IgD-negative memory B cell (primary cell): ENCODE data around the gene CTBP1. TPM values are rescaled to one million over a fixed set of nuclear protein-coding genes. Genes with fewer than 3 reads are reported as not detected.

Source experiments
- H3K27ac Mint-ChIP-seq, 3 donors: one replicate each; pipeline ENCODE4 v1.8.0; 2020 to 2022; ENCODE audit warnings: mild to moderate bottlenecking in 3 of 3, mixed read lengths in 3 of 3, moderate library complexity in 1 of 3
- H3K27me3 Mint-ChIP-seq: one replicate; pipeline ENCODE4 v1.8.0; 2021; ENCODE audit warnings: mixed read lengths
- H3K36me3 Mint-ChIP-seq: one replicate; pipeline ENCODE4 v1.8.0; 2020; ENCODE audit warnings: mild to moderate bottlenecking, mixed read lengths
- H3K4me1 Mint-ChIP-seq, 3 donors: one replicate each; pipeline ENCODE4 v1.8.0; 2020 to 2022; ENCODE audit warnings: mixed read lengths in 3 of 3, mild to moderate bottlenecking in 1 of 3
- H3K4me3 Mint-ChIP-seq, 4 donors: one replicate each; pipeline ENCODE4 v1.8.0; 2020 to 2022; ENCODE audit warnings: mild to moderate bottlenecking in 4 of 4, mixed read lengths in 4 of 4, moderate library complexity in 3 of 4
- H3K9me3 Mint-ChIP-seq, 3 donors: one replicate each; pipeline ENCODE4 v1.8.0; 2020 to 2021; ENCODE audit warnings: mixed read lengths in 3 of 3, mild to moderate bottlenecking in 1 of 3
- polyA plus RNA-seq: library from polyadenylated mRNA; unstranded; fragments of 300-500 nt; fragmentation: Illumina TruSeq; gene quantifications from one replicate; pipeline ENCODE4 v1.2.3, GENCODE V29; 2021

The CTBP1 gene
- polyA plus RNA-seq, 1 donor from 2014 or later: 36.5 TPM

DNA sequence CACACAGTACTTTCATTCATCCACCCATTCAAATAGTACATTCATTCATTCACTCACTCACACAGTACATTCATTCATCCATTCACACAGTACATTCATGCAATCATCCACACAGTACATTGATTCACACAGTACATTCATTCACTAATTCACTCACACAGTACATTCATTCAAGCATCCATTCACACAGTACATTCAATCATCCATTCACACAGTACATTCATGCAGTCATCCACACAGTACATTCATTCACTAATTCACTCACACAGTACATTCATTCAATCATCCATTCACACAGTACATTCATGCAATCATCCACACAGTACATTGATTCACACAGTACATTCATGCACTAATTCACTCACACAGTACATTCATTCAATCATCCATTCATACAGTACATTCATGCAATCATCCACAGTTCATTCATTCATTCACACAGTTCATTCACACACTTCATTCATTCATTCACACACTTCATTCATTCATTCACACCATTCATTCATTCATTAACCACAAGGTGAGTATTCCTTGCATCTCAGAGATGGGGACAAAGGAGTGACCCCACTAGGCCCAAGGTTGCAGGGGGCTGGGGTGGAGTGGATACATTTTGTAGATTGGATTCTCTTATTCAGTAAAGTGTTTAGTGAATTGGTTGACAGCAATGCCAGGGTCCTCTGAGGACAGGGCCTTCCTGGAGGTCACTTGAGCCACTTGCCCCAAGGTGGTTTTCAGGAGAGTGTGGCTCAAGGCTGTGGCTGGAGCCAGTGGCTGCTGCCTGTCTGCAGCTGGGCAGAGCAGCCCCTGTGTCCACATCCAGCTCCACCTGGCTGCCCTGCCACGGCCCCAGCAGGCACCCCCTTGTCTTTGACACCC is 72.3 kb downstream of the CTBP1 start:
- peaks cover 0 to 2% (median 1%) of the 10 kb centered on the region in 3 donors for H3K4me1 Mint-ChIP-seq
- peaks cover 3 to 12% (median 8%) of the 10 kb centered on the region in 3 donors for H3K9me3 Mint-ChIP-seq
- H3K36me3 Mint-ChIP-seq: no peaks in the 10 kb centered on the region
- peaks cover 6% of the 10 kb centered on the region for H3K27me3 Mint-ChIP-seq
- no peak overlapping the region for H3K27ac Mint-ChIP-seq
- H3K4me3 Mint-ChIP-seq: no peak overlapping the region

DNA sequence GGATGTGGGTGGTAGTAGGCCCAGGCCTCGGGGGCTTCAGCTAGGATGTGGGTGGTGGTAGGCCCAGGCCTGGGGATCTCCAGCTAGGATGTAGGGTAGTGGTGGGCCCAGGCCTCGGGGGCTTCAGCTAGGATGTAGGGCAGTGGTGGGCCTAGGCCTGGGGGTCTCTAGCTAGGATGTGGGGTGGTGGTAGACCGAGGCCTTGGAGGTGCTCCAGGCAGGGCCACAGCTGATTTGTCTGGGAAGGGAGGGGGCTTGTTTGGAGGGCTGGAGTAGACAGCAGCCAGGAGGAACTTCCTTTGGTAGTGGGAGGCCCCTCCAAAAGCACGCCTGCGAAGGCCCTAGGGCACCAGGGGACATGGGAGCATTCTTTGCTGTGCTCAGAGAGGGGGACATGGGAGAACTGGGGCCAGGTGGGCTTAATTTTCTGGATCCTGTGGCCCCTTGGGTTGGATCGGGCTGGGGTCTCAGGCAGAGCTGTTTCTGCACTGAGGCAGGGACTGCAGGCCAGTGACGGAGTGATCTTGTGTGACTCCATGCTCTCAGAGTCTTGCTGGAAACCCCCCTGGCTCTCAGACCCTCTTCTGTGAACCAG is 73.2 kb downstream of the CTBP1 start:
- no peak overlapping the region for H3K27ac Mint-ChIP-seq
- peaks cover 9% of the 10 kb centered on the region for H3K27me3 Mint-ChIP-seq
- peaks cover 0 to 2% (median 1%) of the 10 kb centered on the region in 3 donors for H3K4me1 Mint-ChIP-seq
- no peaks in the 10 kb centered on the region for H3K36me3 Mint-ChIP-seq
- no peak overlapping the region for H3K4me3 Mint-ChIP-seq
- peaks cover 2 to 6% (median 4%) of the 10 kb centered on the region in 3 donors for H3K9me3 Mint-ChIP-seq

DNA sequence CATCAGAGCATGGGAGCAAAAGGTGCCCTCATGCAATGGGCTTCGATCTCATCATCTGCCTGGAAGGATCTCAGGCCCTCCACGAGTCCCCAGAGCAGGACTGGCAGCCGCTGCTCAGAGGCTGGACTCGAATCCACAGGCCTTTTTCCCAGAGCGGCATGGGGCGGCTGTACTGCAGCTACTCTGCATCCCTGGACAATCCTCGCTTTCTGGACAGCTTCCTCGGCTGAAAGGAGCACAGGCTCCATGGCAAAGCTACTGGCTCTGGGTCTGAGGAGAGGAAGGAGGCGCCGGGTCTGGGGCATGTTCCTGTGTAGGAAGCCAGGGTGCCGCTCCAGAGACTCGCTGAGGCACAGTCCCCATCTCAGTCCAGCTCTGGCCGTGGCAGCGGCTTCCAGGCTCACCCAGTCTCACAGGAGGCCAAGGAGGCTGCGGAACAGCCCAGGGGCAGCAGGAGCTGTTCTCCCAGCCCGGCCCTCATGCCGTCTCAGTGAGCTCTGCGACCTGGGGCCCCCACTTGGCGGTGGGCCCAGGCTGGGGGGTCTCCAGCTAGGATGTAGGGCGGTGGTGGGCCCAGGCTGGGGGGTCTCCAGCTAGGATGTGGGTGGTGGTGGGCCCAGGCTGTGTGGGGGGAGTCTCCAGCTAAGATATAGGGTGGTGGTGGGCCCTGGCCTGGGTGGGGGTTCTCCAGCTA is 73.8 kb downstream of the CTBP1 start:
- H3K36me3 Mint-ChIP-seq: no peaks in the 10 kb centered on the region
- H3K9me3 Mint-ChIP-seq: peaks cover 0 to 1% (median 0%) of the 10 kb centered on the region in 3 donors
- peaks cover 10% of the 10 kb centered on the region for H3K27me3 Mint-ChIP-seq
- no peak overlapping the region for H3K27ac Mint-ChIP-seq
- H3K4me3 Mint-ChIP-seq: no peak overlapping the region
- peaks cover 0 to 2% (median 1%) of the 10 kb centered on the region in 3 donors for H3K4me1 Mint-ChIP-seq

DNA sequence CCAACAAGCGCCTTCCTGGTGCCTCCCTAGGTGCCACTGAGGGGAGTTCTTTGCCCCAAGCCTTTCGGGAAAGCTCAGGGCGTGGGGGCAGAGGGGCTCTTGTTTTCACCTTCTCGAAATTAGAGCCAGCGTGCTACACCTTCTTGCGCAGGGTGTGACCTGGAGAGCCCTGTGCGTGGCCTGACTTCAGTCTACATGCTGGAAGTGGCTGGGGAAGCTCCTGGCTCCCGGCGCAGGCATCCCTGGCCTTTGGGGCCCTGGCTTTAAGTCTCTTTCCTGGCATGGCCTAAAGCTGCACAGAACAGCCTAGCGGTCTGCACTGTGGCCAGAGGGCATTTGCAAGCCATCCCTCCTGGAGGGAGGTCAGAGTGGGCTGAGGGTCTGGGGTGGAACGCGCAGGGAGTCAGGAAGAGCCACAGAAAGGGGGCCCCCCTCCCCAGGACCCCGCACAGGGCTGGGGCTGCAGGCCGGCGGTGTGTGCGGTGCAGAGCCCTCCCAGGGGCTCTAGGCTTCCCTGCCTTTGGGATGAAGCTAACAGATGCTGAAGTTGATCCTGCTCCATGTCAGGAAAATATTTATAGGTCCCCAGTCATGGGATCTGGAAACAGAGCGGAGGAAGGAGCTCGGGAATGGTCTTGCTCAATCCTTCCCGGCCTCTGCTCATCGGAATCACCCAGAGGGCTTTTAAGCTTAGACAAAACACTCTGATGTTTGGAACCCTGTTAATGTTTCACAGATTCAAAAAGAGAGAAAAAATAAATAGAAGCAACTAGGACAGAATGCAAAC is 75.8 kb downstream of the CTBP1 start:
- Mint-ChIP-seq H3K27me3 (peaks cover 9% of the 10 kb centered on the region), H3K27ac (peak overlapping the region in 2 of 3 donors; percentile 16 to 22)

DNA sequence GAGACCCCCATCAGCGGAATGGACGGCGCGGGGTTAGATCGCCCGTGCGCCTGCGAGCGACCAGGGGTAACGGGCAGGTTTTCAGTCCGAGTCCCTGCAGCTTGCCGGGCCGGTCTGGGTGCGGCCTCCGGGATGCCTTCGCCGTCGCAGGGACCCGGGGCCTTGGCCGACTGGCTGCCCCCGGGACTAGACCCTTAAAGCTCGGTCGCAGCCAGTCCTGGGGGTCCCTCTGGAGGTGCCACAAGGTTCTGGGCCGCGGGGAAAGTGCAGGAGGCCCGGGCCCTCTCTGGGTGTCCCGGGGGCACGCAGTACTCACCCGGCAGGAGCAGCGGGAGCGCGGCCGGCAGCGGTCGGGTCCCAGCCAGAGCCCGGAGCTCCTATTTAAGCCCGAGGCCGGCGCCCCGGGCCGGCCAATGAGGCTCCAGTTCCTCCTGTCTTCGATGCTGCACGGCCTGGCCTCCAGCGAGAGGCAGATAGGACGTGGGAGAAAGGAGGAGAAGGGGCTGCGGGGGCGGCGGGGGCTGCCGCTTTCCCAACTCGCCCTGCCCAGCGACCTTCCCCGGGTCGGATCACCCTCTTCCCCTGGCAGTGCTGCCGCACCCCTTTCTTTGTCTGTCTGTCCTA is 76.6 kb downstream of the CTBP1 start, which contains the start of gene SPON2:
TSS of gene SPON2 (minus strand) at position 356 of the 624 bp plus-strand sequence.
- Mint-ChIP-seq H3K9me3 (no peaks in the 10 kb centered on the region), H3K27ac (peak within 1 kb of the TSS in 2 of 3 donors; percentile 53 to 68), H3K27me3 (peaks cover 9% of the 10 kb centered on the region), H3K36me3 (no peaks in the 10 kb centered on the region), H3K4me1 (peaks cover 5 to 7% (median 7%) of the 10 kb centered on the region in 3 donors), H3K4me3 (peak within 1 kb of the TSS; percentile 57 to 85 (median 64))

More for the DNA sequence above, 75.8 kb downstream of the CTBP1 start:
- Mint-ChIP-seq H3K9me3 (no peaks in the 10 kb centered on the region), H3K36me3 (no peaks in the 10 kb centered on the region), H3K4me1 (peaks cover 0 to 3% (median 2%) of the 10 kb centered on the region in 3 donors), H3K4me3 (peak overlapping the region in 3 of 4 donors; percentile 18 to 60 (median 23))

DNA sequence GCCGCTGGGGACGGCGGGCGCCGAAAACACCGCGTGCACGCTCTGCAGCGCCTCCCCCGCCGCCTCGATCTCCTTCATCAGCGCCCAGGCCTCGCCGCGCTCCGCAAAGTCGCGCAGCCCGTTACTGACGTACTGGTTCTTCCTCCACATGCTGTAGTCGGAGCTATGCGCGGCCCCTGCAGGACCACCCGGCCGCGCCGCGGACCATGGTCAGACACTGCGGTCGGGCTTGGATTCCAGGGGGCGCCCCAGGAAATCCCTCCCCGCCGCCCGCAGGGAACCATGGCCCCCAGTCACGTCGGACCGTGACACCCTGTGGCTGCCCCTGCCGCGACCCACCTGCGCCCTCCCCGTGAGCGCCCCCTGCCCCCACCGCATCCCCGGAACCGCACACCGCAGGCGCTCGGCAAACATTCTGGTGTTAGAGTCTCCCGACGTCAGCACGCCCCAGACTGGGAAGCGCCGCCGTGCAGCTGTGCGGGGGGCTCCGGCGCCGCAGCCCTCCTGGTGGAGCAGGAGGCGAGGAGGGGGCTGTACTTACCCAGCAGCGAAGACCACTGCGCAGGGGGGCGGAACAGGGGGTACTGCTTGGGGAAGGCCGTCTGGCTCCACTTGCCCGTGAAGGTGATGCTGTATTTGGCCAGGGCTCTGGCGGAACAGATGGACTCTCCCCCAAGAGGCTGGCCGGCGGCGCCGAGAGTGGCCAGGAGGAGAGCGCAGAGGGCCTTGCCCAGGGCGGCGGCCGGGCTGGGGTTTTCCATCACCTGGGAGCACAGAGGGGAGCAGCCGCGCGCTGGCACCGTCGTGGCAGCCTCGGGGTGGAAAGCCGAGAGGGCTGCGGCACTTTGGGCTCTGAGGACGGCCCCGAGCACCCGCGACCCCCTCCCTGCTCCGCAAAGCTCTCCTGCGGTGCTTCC is 77.4 kb downstream of the CTBP1 start:
- Mint-ChIP-seq H3K27me3 (peaks cover 9% of the 10 kb centered on the region), H3K27ac (peak overlapping the region in 2 of 3 donors; percentile 53 to 68)

DNA sequence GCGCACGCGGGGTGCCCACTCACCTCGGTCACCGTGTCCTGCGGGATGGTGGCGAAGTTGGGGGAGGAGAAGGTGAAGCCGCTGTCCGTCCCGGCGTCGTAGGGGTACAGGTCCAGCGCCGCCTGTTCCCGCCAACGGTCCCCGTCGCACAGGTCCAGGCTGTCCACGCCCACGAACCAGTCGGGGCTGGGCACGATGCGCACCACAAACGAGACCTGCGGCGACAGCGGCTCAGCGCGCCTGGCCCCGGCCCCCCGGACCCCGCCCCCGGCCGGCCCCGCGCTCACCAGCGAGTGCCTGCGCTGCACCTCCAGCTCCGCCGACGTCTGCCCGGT is 78.0 kb downstream of the CTBP1 start:
- Mint-ChIP-seq H3K36me3 (no peaks in the 10 kb centered on the region), H3K27ac (peak overlapping the region in 1 of 3 donors; percentile 68)

More for the DNA sequence above, 77.4 kb downstream of the CTBP1 start:
- H3K4me3 Mint-ChIP-seq: peak overlapping the region; percentile 57 to 85 (median 64)
- no peaks in the 10 kb centered on the region for H3K36me3 Mint-ChIP-seq
- H3K9me3 Mint-ChIP-seq: no peaks in the 10 kb centered on the region
- H3K4me1 Mint-ChIP-seq: peaks cover 10 to 12% (median 10%) of the 10 kb centered on the region in 3 donors

DNA sequence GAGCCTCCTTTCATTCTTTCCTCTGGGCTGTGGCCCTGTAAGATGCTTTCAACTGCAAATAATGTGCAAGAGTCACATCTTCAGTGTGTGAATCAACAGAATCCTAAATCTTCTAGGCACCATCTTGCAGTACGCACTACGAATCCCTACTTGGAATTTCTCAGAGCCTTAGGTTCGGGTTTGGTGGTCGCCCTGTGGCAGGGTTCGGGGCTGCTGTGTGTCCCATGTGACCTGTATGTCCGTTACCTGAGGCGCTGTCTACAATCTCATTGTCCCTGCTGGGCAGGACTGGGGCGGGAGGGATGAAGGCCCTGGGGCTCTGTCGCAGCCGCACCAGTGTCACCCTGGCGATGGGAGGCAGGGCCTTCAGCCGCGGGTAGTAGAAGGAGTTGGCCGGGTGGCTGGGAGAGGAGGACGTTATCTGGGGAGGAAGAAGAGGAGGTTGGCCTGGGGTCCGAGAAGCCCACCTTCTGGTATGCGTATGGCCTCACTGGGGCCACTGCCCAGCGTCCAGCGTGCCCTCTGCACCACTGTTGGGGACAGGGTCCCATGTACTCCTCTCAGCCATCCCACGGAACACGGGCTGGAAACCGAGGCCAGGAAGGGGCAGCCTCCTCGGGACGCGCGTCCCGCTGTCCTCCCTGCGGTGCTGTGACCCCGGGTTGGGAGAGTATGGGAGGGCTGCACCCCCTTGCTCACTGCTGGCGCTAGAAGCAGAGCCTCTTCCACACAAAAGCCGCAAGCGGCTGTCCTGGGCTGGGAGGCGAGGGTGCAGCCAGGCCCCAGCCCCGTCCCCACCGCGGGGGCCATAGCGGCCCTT is 78.6 kb downstream of the CTBP1 start:
- peaks cover 9 to 12% (median 10%) of the 10 kb centered on the region in 3 donors for H3K4me1 Mint-ChIP-seq
- peak overlapping the region in 1 of 3 donors; percentile 67 for H3K27ac Mint-ChIP-seq
- H3K36me3 Mint-ChIP-seq: no peaks in the 10 kb centered on the region
- H3K4me3 Mint-ChIP-seq: peak overlapping the region in 2 of 4 donors; percentile 45 to 79
- no peaks in the 10 kb centered on the region for H3K9me3 Mint-ChIP-seq
- H3K27me3 Mint-ChIP-seq: peaks cover 9% of the 10 kb centered on the region

More for the DNA sequence above, 78.0 kb downstream of the CTBP1 start:
- peak overlapping the region; percentile 57 to 85 (median 64) for H3K4me3 Mint-ChIP-seq
- no peaks in the 10 kb centered on the region for H3K9me3 Mint-ChIP-seq
- H3K27me3 Mint-ChIP-seq: peaks cover 9% of the 10 kb centered on the region
- H3K4me1 Mint-ChIP-seq: peaks cover 9 to 12% (median 10%) of the 10 kb centered on the region in 3 donors

DNA sequence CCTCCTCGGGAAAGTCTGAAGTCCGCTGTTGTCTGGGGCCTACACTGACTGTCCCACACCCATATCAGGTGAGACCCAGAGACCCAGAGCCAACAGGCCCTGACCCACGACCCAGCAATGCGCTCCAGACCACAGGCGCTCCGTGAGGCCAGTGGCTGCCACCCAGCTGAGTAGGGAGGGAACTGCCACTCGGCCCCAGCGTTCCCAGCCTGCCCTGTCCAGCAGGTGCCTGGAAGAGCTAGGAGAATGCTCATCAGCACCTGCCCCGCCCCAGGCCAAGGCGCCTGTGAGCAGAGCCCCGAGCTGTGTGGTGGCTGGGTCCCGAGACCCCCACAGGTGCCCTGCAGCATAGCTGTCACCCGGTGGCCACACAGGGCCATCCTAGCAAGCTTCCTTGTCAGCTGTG is 79.2 kb downstream of the CTBP1 start:
- peaks cover 10 to 14% (median 10%) of the 10 kb centered on the region in 3 donors for H3K4me1 Mint-ChIP-seq

DNA sequence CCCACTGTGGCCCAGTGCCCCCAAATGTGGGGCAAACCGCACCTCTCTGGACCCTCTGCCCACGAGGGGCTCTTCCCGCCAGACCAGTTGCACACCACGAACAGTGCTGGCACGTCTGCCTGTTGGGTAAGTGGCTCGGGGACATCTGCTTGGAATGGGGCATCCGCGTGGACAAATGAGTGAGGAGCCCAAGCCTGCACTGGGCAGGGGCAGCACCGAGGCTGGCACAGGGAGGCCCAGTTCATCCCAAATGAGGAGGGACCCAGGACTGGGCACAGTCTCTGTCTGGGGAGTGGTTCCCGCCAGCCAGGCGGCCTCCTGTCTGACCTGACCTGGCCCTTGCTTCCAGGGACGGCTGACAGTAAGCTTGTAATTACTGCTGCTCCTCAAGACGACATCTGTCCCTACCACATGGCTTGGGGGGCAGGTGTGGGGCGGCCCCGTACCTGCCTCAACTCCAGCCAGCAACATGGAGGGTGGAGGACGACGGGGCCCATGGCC is 79.7 kb downstream of the CTBP1 start:
- H3K27ac Mint-ChIP-seq: peak overlapping the region in 2 of 3 donors; percentile 32 to 46
- no peaks in the 10 kb centered on the region for H3K36me3 Mint-ChIP-seq
- peaks cover 10 to 16% (median 10%) of the 10 kb centered on the region in 3 donors for H3K4me1 Mint-ChIP-seq
- no peaks in the 10 kb centered on the region for H3K9me3 Mint-ChIP-seq
- peaks cover 9% of the 10 kb centered on the region for H3K27me3 Mint-ChIP-seq
- peak overlapping the region in 2 of 4 donors; percentile 76 to 80 for H3K4me3 Mint-ChIP-seq

More for the DNA sequence above, 79.2 kb downstream of the CTBP1 start:
- peak overlapping the region in 1 of 4 donors; percentile 76 for H3K4me3 Mint-ChIP-seq
- no peaks in the 10 kb centered on the region for H3K36me3 Mint-ChIP-seq
- peaks cover 9% of the 10 kb centered on the region for H3K27me3 Mint-ChIP-seq
- no peaks in the 10 kb centered on the region for H3K9me3 Mint-ChIP-seq
- H3K27ac Mint-ChIP-seq: peak overlapping the region in 1 of 3 donors; percentile 32

DNA sequence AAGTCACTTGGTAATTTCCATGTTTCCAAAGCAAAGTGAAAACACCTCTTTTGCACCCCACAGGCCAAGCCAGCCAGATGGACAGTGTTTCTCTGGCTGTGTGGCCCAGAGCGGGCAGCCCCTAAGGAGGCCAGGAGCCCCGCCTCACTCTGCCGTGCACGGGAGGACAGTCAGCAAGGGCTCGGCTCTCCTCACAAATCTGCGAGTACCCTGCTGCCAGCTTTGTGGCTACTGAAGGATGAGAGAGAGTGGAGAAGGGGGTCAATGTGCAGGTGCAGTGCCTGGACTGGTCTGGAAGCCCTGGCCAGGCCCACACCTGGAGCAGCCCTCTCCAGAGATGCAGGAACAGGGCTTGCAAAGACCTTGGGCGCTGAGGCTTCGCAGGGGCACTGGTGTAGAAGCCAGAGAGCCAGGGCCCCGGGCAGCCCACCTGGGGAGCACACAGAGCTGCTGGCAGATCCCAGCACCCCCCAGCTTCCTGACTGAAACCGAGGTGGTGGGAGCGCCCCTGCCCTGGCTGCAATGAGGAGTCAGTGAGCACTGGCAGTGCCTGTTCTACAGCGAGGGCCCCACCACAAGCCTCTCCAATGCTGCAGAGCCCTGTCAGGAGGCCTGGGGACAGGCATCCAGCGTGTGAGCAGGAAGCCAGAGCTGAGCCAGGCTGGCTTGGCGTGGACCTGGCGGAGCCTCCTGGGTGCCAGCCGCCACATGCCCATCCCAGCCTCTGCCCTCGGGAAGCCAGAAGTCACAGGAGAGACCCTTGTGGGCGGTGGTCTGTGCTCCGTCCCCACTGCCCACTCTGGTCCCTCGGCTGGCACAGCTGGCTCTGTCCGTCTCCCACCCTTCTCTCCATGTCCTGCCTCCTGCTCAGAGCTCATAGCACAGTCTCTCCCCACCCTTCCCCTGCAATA is 80.5 kb downstream of the CTBP1 start:
- Mint-ChIP-seq H3K27me3 (peaks cover 9% of the 10 kb centered on the region), H3K4me3 (peak overlapping the region; percentile 87 to 95 (median 92)), H3K36me3 (no peaks in the 10 kb centered on the region), H3K9me3 (peaks cover 0 to 1% (median under 1%) of the 10 kb centered on the region in 3 donors), H3K27ac (peak overlapping the region; percentile 46 to 79 (median 71)), H3K4me1 (peaks cover 14 to 19% (median 15%) of the 10 kb centered on the region in 3 donors)
